ENCODE measurements around the gene YPEL2.

- TF ChIP-seq CTCF (IDR thresholded peaks at IDR 0.05; ENCODE audit: insufficient read depth, low read length) (no peak), REST (IDR thresholded peaks at IDR 0.05; ENCODE audit: insufficient replicate concordance, low read depth) (no peak), GABPA (IDR thresholded peaks at IDR 0.05; ENCODE audit: low read depth) (no peak), POLR2AphosphoS5 (IDR thresholded peaks at IDR 0.05; ENCODE audit: low read depth) (no peak), SPI1 (IDR thresholded peaks at IDR 0.05; ENCODE audit: borderline replicate concordance, low read depth) (no peak)
These were observed 21.1 kb upstream of the YPEL2 start for GRCh38 chr17:59310263-59310920.

Measured in HL-60 (cell line).